Breast epithelium (tissue), 4 donors: ENCODE results near the gene DCUN1D1. TPM values are rescaled to one million over a fixed set of nuclear protein-coding genes. Genes with fewer than 3 reads are reported as not detected.

Source experiments
- DNase-seq, 2 donors: peaks; one replicate each; pipeline ENCODE4 v3.0.0-alpha.2; 2019; ENCODE audit warnings: low spot score in 2 of 2
- H3K27ac ChIP-seq, 2 donors: fragments of 200-600 bp; sonication (generic) in 1 of 2; one replicate each; pipeline ENCODE4 v1.5.1; 2016 to 2019; ENCODE audit warnings: mild to moderate bottlenecking in 1 of 2
- H3K27me3 ChIP-seq, 2 donors: fragments of 200-600 bp; sonication (generic) in 1 of 2; one replicate each; pipeline versions ENCODE4 v1.5.1 to v1.6.0; 2017 to 2019; ENCODE audit warnings: control low read depth in 1 of 2, mild to moderate bottlenecking in 1 of 2
- H3K36me3 ChIP-seq: fragments of 200-600 bp; one replicate; pipeline ENCODE4 v1.5.1; 2019
- H3K4me1 ChIP-seq, 2 donors: fragments of 200-600 bp; sonication (generic); one replicate each; pipeline ENCODE4 v1.5.1; 2016 to 2019; ENCODE audit warnings: control low read depth in 1 of 2
- H3K4me3 ChIP-seq, 3 donors: fragments of 200-600 bp; sonication (generic); 1 replicate in 2 of 3; 2 replicates in 1 of 3; pipeline ENCODE4 v1.5.1; 2016 to 2019; ENCODE audit warnings: mild to moderate bottlenecking in 3 of 3, moderate library complexity in 2 of 3
- H3K9me3 ChIP-seq, 2 donors: fragments of 200-600 bp; sonication (generic) in 1 of 2; one replicate each; pipeline ENCODE4 v1.5.1; 2016 to 2019; ENCODE audit warnings: control low read depth in 1 of 2
- CTCF ChIP-seq, 3 donors: fragments of 450-650 bp; IDR thresholded peaks; one replicate each; pipeline ENCODE4 v1.5.1; 2016 to 2017; ENCODE audit warnings: antibody characterized with exemption in 3 of 3, mild to moderate bottlenecking in 3 of 3, moderate library complexity in 3 of 3
- POLR2A ChIP-seq: fragments of 450-650 bp; IDR thresholded peaks from one replicate; pipeline ENCODE4 v1.6.1; 2016; ENCODE audit warnings: antibody characterized with exemption, mild to moderate bottlenecking, moderate library complexity
- POLR2AphosphoS5 ChIP-seq, 3 donors: sonication (generic); formaldehyde crosslinking; IDR thresholded peaks; one replicate each; pipeline ENCODE4 v1.6.1; 2017; ENCODE audit warnings: antibody characterized with exemption in 3 of 3
- intact Hi-C: fragments of 100-400 bp; cut with DNase I; formaldehyde crosslinking; loops from one replicate; pipeline ENCODE4 v1.15.1; 2023; ENCODE audit warnings: low total_unique reads
- total RNA-seq, 3 donors: library from RNA; depleted of rRNA; stranded (reverse); fragments of >200 nt; gene quantifications; one replicate each; pipeline ENCODE4 v1.1.0, GENCODE V29; 2016

Gene DCUN1D1
- total RNA-seq, 3 donors from 2014 or later: 24.9 to 55.5 (median 32.1) TPM

GRCh38 chr3:182978387-182978786 lies 2.0 kb downstream of the DCUN1D1 start:
- H3K4me3 ChIP-seq: peak overlapping the region in 1 of 3 donors; percentile 81

DNA sequence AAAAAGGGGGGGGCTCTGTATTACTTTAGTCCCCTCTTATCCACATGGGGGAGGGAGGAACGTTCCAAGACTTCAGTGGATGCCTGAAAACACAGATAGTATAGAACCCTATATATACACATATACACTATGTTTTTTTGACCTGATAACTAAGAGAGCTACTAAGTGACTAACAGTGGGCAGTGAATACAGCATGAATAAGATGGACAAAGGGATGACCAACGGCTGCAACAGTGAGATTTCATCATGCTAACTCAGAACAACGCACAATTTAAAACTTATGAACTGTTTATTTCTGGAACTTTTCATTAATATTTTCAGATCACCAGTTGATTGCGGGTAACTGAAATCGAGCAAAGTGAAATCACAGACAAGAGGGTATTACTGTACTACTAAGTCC lies 7.3 kb downstream of the DCUN1D1 start:
- Histone ChIP-seq H3K4me3 (no peak overlapping the region), H3K36me3 (no peaks in the 10 kb centered on the region), H3K27ac (no peak overlapping the region), H3K27me3 (no peaks in the 10 kb centered on the region), H3K4me1 (no peaks in the 10 kb centered on the region), H3K9me3 (no peaks in the 10 kb centered on the region)
- no peak for TF ChIP-seq CTCF (IDR thresholded peaks at IDR 0.05)
- TF ChIP-seq POLR2AphosphoS5 (IDR thresholded peaks at IDR 0.05): no peak
- no peak for TF ChIP-seq POLR2A
- intact Hi-C loops: no loop called here
- DNase-seq: no peak

More at GRCh38 chr3:182978387-182978786, 2.0 kb downstream of the DCUN1D1 start:
- intact Hi-C loops: loop anchor here (5.0 kb wide), 1 partner anchor 814 kb away; no protein-coding TSS in a partner anchor
- Histone ChIP-seq H3K27ac (no peak overlapping the region), H3K27me3 (no peaks in the 10 kb centered on the region), H3K36me3 (no peaks in the 10 kb centered on the region), H3K4me1 (peaks cover 2 to 3% of the 10 kb centered on the region in 2 donors), H3K9me3 (no peaks in the 10 kb centered on the region)
- TF ChIP-seq POLR2AphosphoS5 (IDR thresholded peaks at IDR 0.05): no peak
- no peak for TF ChIP-seq CTCF (IDR thresholded peaks at IDR 0.05)
- TF ChIP-seq POLR2A: no peak
- no peak for DNase-seq

DNA sequence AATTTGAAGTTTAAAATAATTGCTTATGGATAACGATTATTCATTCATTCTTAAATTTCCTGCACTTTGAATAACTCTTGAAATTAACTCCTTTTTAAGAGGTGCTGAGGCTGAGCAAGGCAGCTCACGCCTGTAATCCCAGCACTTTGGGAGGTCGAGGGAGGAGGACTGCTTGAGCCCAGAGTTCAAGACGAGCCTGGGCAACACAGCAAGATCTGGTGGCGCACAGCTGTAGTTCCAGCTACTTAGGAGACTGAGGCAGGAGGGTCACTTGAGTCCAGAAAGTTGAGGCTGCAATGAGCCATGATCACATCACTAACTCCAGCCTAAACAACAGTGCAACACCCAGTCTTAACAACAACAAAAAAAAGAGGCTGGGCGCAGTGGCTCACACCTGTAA lies 8.0 kb downstream of the DCUN1D1 start:
- Histone ChIP-seq H3K4me1 (no peaks in the 10 kb centered on the region), H3K4me3 (no peak overlapping the region), H3K9me3 (no peaks in the 10 kb centered on the region), H3K27ac (no peak overlapping the region), H3K27me3 (no peaks in the 10 kb centered on the region), H3K36me3 (no peaks in the 10 kb centered on the region)
- intact Hi-C loops: no loop called here
- DNase-seq: no peak
- TF ChIP-seq POLR2A: no peak
- no peak for TF ChIP-seq POLR2AphosphoS5 (IDR thresholded peaks at IDR 0.05)
- TF ChIP-seq CTCF (IDR thresholded peaks at IDR 0.05): no peak

DNA sequence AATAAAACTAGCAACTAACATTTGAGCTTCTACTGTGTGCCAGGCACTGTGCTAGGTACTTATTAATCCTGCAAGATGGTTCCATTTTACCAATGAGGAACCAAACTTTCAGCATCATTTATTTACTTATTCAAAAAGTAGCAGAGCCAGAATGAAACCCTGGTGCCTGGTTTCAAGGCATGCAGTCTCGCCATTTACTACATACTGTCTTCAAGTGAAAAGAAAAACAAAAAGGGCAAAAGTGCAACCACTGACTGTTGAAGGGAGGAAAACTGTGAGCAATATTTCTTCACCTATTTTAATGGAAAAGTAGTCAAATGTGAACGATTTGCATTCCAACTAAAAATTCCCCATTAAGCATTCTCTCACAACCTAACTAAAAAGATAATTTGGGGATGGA lies 8.7 kb downstream of the DCUN1D1 start:
- no peak overlapping the region for H3K27ac ChIP-seq
- no peaks in the 10 kb centered on the region for H3K9me3 ChIP-seq
- DNase-seq: no peak
- H3K36me3 ChIP-seq: no peaks in the 10 kb centered on the region
- H3K4me3 ChIP-seq: no peak overlapping the region
- intact Hi-C loops: no loop called here
- TF ChIP-seq POLR2A (no peak), POLR2AphosphoS5 (IDR thresholded peaks at IDR 0.05) (no peak), CTCF (IDR thresholded peaks at IDR 0.05) (no peak)
- H3K4me1 ChIP-seq: no peaks in the 10 kb centered on the region
- no peaks in the 10 kb centered on the region for H3K27me3 ChIP-seq

DNA sequence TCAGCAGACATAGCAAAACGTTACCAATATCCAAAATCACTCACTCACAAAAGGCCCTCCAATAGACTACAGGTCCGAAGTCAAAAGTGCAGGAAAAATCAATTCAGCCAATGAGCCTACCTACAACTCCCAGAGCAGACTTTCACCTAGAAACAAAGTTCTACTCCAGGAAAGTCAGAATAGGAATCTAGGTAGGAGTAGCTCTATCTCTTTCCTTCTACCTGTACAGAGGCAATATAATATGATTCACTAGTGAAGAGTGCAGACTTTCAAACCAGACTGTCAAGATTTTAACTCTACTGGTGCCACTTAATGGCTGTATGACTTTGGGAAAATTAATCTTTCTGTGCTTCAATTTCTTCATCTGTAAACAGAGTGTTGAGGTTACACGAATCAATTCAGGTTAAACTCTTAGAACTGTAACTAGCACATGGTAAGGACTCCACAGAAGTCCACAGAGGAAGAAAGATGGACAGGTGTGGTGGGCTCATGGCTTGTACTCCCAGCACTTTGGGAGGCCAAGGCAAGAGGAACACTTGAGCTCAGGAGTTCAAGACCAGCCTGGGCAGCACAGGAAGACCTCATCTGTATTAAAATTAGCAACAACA lies 9.4 kb downstream of the DCUN1D1 start:
- intact Hi-C loops: no loop called here
- DNase-seq: no peak
- no peaks in the 10 kb centered on the region for H3K9me3 ChIP-seq
- no peak overlapping the region for H3K27ac ChIP-seq
- no peak overlapping the region for H3K4me3 ChIP-seq
- H3K27me3 ChIP-seq: no peaks in the 10 kb centered on the region
- H3K36me3 ChIP-seq: no peaks in the 10 kb centered on the region
- no peak for TF ChIP-seq CTCF (IDR thresholded peaks at IDR 0.05)
- TF ChIP-seq POLR2A: no peak
- TF ChIP-seq POLR2AphosphoS5 (IDR thresholded peaks at IDR 0.05): no peak
- H3K4me1 ChIP-seq: no peaks in the 10 kb centered on the region
